Stimulated activated CD8-positive, alpha-beta memory T cell treated with anti-CD3 and anti-CD28 coated beads, Interleukin-15, amount 100 ng/mL, for 1 hour (primary cell): ENCODE measurements around the gene SLC39A11.
"Not testable (repeated sequence)": the region's sequence is repeated elsewhere in the genome, so short reads cannot be mapped to it uniquely, and the experiment has no call there.

Experiments used
- DNase-seq: peaks from one replicate; pipeline ENCODE4 v3.0.0-alpha.2; 2020; ENCODE audit warnings: low read depth

SLC39A11 gene

GRCh38 chr17:72714357-72714966 lies 378.0 kb downstream of the SLC39A11 start:
- no peak for DNase-seq

GRCh38 chr17:72713701-72714100 lies 378.8 kb downstream of the SLC39A11 start:
- no peak for DNase-seq

- no peak for DNase-seq
These were observed 380.8 kb downstream of the SLC39A11 start for GRCh38 chr17:72711521-72712310.

- DNase-seq: no peak
These were observed 381.7 kb downstream of the SLC39A11 start for GRCh38 chr17:72710834-72711233.

GRCh38 chr17:72710202-72710601 lies 382.3 kb downstream of the SLC39A11 start:
- DNase-seq: no peak

GRCh38 chr17:72708682-72709081 lies 383.8 kb downstream of the SLC39A11 start:
- DNase-seq: not testable (repeated sequence)

GRCh38 chr17:72707881-72708280 lies 384.6 kb downstream of the SLC39A11 start:
- DNase-seq: no peak

- DNase-seq: no peak
These were observed 386.0 kb downstream of the SLC39A11 start for GRCh38 chr17:72706396-72706981.

GRCh38 chr17:72705905-72706395 lies 386.5 kb downstream of the SLC39A11 start:
- no peak for DNase-seq

- no peak for DNase-seq
These were observed 389.5 kb downstream of the SLC39A11 start for GRCh38 chr17:72702998-72703397.

GRCh38 chr17:72702136-72702735 lies 390.3 kb downstream of the SLC39A11 start:
- no peak for DNase-seq

- DNase-seq: no peak
These were observed 392.3 kb downstream of the SLC39A11 start for GRCh38 chr17:72700226-72700625.

GRCh38 chr17:72699545-72699944 lies 392.9 kb downstream of the SLC39A11 start:
- DNase-seq: no peak

GRCh38 chr17:72697602-72698146 lies 394.8 kb downstream of the SLC39A11 start:
- no peak for DNase-seq

- DNase-seq: no peak
These were observed 395.8 kb downstream of the SLC39A11 start for GRCh38 chr17:72696721-72697120.

- no peak for DNase-seq
These were observed 396.3 kb downstream of the SLC39A11 start for GRCh38 chr17:72696156-72696555.

GRCh38 chr17:72693956-72694355 lies 398.5 kb downstream of the SLC39A11 start:
- no peak for DNase-seq

GRCh38 chr17:72693151-72693878 lies 399.2 kb downstream of the SLC39A11 start:
- DNase-seq: no peak

GRCh38 chr17:72692676-72693075 lies 399.8 kb downstream of the SLC39A11 start:
- DNase-seq: no peak

GRCh38 chr17:72691586-72691985 lies 400.9 kb downstream of the SLC39A11 start:
- DNase-seq: no peak

- no peak for DNase-seq
These were observed 401.5 kb downstream of the SLC39A11 start for GRCh38 chr17:72691017-72691416.

- no peak for DNase-seq
These were observed 404.6 kb downstream of the SLC39A11 start for GRCh38 chr17:72687886-72688285.
